Kidney epithelial cell (primary cell): ENCODE results near the gene F2. TPM values are rescaled to one million over a fixed set of nuclear protein-coding genes. Genes with fewer than 3 reads are reported as not detected.

Experiments used
- DNase-seq: peaks from one replicate; pipeline ENCODE4 v3.0.0-alpha.2; 2010; ENCODE audit warnings: low read depth
- H3K27me3 ChIP-seq: 2 replicates; pipeline ENCODE4 v1.6.0; 2011; ENCODE audit warnings: low read length; ENCODE audit not compliant: control insufficient read depth, insufficient read depth
- H3K36me3 ChIP-seq: 2 replicates; pipeline ENCODE4 v1.5.1; 2011; ENCODE audit warnings: low read length; ENCODE audit not compliant: control insufficient read depth, insufficient read depth
- H3K4me3 ChIP-seq: 2 replicates; pipeline ENCODE4 v1.5.1; 2011; ENCODE audit warnings: low read depth, mild to moderate bottlenecking, control low read depth, low read length
- CTCF ChIP-seq: IDR thresholded peaks from 2 replicates; pipeline ENCODE4 v1.5.1; 2011; ENCODE audit warnings: mild to moderate bottlenecking, moderate library complexity, low read length, control low read depth, inconsistent platforms; ENCODE audit not compliant: insufficient read depth, poor library complexity, severe bottlenecking
- total RNA-seq: library from RNA; depleted of rRNA; stranded (reverse); fragments of >200 nt; gene quantifications from 2 replicates; pipeline ENCODE4 v1.2.3, GENCODE V29; 2015

Gene F2
- total RNA-seq, 1 donor from 2014 or later: not detected

DNA sequence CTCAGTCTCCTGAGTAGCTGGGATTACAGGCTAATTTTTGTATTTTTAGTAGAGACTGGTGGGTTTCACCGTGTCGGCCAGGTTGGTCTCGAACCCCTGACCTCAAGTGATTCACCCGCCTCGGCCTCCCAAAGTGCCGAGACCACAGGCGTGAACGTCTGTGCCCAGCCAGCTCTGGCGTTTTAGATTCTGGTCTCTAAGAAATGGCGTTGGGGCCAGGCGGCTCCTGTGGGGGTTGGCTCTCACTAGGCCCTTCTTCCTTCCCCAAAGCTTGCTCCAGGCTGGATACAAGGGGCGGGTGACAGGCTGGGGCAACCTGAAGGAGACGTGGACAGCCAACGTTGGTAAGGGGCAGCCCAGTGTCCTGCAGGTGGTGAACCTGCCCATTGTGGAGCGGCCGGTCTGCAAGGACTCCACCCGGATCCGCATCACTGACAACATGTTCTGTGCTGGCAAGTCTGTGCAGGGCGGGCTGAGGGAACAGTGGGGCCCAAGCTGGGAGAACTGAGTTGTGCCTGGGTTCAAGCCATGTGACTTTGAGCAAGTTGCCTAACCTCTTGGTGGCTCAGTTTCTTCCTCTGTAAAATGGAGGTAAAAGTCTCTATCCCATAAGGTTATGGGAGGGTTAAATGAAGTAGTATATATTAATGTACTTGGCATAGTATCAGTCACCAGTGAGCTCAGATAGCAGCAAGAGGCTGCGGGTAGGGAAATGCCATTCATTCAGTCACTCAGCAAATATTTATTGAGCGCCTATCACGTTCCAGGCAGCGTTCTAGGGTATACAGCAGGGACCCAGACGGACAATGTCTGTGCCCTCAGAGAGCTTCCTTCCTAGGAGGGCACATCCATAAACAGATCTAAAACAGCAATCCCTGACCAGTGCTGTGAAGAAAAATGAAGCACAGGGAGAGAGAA, 10.4 kb downstream of the F2 start:
- no peak for DNase-seq

DNA sequence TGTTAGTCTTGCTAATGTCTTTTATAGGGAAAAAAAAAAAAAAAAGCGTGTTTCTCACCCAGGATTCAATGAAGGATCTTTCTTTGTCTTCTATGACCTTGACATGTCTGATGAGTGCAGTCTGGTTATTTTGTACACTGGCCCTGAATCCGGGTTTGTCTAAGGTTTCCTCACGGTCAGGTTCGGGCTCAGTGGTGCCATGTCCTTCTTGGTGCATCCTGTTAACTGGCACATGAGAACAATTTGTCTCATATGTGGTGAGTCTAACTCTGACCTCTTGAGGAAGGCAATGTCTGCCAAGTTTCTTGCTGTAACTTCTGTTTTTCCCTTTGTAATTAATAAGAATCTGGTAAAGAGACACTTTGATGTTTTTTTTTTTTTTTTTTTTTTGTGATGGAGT, 12.5 kb downstream of the F2 start:
- Histone ChIP-seq H3K4me3 (no peak overlapping the region), H3K27me3 (no peaks in the 10 kb centered on the region), H3K36me3 (no peaks in the 10 kb centered on the region)
- no peak for TF ChIP-seq CTCF
- DNase-seq: no peak

More for the DNA sequence above, 10.4 kb downstream of the F2 start:
- Histone ChIP-seq H3K36me3 (no peaks in the 10 kb centered on the region), H3K27me3 (no peaks in the 10 kb centered on the region), H3K4me3 (no peak overlapping the region)
- TF ChIP-seq CTCF: no peak

DNA sequence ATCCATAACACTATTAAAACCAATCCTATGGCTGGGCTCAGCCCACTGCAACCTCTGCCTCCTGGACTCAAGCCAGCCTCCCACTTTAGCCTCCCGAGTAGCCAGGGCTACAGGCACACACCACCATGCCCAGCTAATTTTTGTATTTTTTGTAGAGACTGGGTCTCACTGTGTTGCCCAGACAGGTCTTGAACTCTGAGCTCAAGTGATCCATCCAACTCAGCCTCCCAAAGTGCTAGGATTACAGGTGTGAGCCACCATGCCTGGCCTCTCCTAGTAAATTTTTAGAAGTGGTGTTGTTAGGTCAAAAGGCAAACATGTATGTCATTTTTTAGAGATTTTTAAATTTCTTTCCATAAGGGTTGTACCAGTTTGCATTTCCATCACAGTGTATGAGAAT, 14.2 kb downstream of the F2 start:
- H3K4me3 ChIP-seq: no peak overlapping the region
- H3K27me3 ChIP-seq: no peaks in the 10 kb centered on the region
- DNase-seq: no peak
- H3K36me3 ChIP-seq: no peaks in the 10 kb centered on the region
- no peak for TF ChIP-seq CTCF

- DNase-seq: no peak
- no peak for TF ChIP-seq CTCF
- Histone ChIP-seq H3K4me3 (no peak overlapping the region), H3K27me3 (no peaks in the 10 kb centered on the region), H3K36me3 (no peaks in the 10 kb centered on the region)
Measured at GRCh38 chr11:46736146-46736545, 17.1 kb downstream of the F2 start.

GRCh38 chr11:46736615-46737014, 17.6 kb downstream of the F2 start:
- no peak for TF ChIP-seq CTCF
- H3K4me3 ChIP-seq: no peak overlapping the region
- DNase-seq: no peak
- no peaks in the 10 kb centered on the region for H3K36me3 ChIP-seq
- no peaks in the 10 kb centered on the region for H3K27me3 ChIP-seq

GRCh38 chr11:46737699-46738098, 18.7 kb downstream of the F2 start:
- no peak for TF ChIP-seq CTCF
- no peaks in the 10 kb centered on the region for H3K36me3 ChIP-seq

More at GRCh38 chr11:46737699-46738098, 18.7 kb downstream of the F2 start:
- Histone ChIP-seq H3K27me3 (no peaks in the 10 kb centered on the region), H3K4me3 (no peak overlapping the region)
- DNase-seq: no peak
